Measurements from ENCODE around the gene CSF1.
A peak's percentile ranks its signal among the peaks of the same experiment; 100 is the strongest.

DNA sequence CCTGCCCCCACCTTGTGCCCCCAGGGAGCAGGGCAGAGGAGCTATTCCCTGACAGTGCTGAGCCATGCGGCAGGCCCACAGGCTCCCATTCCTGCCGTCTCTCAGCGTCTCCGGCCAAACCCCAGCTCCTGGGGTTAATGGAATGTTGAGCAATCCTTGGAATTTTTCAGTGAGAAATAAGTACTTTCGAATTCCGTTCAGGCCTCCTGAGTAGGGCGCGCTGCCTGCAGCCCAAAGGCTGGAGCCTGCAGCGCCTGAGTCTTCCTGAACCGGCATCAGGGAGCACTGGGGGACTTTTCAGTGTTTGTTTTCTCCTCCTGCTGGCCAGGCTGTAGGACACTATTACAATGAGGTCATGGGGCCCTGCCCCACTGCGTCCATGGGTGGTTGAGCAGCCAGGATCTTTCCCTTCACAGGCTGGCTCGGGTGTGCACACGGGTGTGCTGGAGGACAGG lies 33.3 kb upstream of the CSF1 start:
- no peak for TF ChIP-seq POLR2A (IDR thresholded peaks at IDR 0.05)
- TF ChIP-seq, protein P1, sequence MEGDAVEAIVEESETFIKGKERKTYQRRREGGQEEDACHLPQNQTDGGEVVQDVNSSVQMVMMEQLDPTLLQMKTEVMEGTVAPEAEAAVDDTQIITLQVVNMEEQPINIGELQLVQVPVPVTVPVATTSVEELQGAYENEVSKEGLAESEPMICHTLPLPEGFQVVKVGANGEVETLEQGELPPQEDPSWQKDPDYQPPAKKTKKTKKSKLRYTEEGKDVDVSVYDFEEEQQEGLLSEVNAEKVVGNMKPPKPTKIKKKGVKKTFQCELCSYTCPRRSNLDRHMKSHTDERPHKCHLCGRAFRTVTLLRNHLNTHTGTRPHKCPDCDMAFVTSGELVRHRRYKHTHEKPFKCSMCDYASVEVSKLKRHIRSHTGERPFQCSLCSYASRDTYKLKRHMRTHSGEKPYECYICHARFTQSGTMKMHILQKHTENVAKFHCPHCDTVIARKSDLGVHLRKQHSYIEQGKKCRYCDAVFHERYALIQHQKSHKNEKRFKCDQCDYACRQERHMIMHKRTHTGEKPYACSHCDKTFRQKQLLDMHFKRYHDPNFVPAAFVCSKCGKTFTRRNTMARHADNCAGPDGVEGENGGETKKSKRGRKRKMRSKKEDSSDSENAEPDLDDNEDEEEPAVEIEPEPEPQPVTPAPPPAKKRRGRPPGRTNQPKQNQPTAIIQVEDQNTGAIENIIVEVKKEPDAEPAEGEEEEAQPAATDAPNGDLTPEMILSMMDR (IDR thresholded peaks at IDR 0.05 in 8 of 11, conservative IDR thresholded peaks at IDR 0.05 in 3 of 11): peak in 1 of 11 experiments; percentile 9
- peak in 2 of 3 donors; percentile 36 to 48 for TF ChIP-seq POLR2AphosphoS5 (IDR thresholded peaks at IDR 0.05)
